Measurements from ENCODE around the gene AKAP12.

AKAP12 gene

GRCh38 chr6:151377095-151377494 lies 137.3 kb downstream of the AKAP12 start:
- Histone ChIP-seq H4K20me1 (ENCODE audit: insufficient read depth, low read length) (no peaks in the 10 kb centered on the region), H3K9me3 (replicated peaks; ENCODE audit: insufficient read depth, low read length) (no peaks in the 10 kb centered on the region), H3K9ac (ENCODE audit: low read length) (no peak overlapping the region), H2AFZ (ENCODE audit: low read length) (no peak overlapping the region), H3K27me3 (replicated peaks; ENCODE audit: insufficient read depth, low read length) (no peaks in the 10 kb centered on the region), H3K4me1 (ENCODE audit: low read length) (0 out of 2 replicates have a peak, but pooled peaks cover 3% of the 10 kb centered on the region), H3K9me2 (replicated peaks; ENCODE audit: insufficient read depth, low read length) (no peaks in the 10 kb centered on the region), H3K79me2 (ENCODE audit: low read length) (peaks cover 80% of the 10 kb centered on the region), H3K27ac (ENCODE audit: low read length) (no peak overlapping the region), H3K4me2 (ENCODE audit: low read depth, low read length) (0 out of 2 replicates have a peak overlapping the region, but pooled peaks have one; percentile 18), H3F3A (ENCODE audit: insufficient read depth, low read length) (peaks cover 7% of the 10 kb centered on the region), H3K4me3 (ENCODE audit: low read length) (no peak overlapping the region), H3K36me3 (replicated peaks; ENCODE audit: insufficient read depth, low read length) (no peaks in the 10 kb centered on the region)
- no peak for DNase-seq
- TF ChIP-seq EZH2 (optimal IDR thresholded peaks at IDR 0.05; ENCODE audit: low read depth, low read length) (no peak), EZH2phosphoT487 (IDR thresholded peaks at IDR 0.05; ENCODE audit: low read length) (no peak)
- TF ChIP-seq, protein P1, sequence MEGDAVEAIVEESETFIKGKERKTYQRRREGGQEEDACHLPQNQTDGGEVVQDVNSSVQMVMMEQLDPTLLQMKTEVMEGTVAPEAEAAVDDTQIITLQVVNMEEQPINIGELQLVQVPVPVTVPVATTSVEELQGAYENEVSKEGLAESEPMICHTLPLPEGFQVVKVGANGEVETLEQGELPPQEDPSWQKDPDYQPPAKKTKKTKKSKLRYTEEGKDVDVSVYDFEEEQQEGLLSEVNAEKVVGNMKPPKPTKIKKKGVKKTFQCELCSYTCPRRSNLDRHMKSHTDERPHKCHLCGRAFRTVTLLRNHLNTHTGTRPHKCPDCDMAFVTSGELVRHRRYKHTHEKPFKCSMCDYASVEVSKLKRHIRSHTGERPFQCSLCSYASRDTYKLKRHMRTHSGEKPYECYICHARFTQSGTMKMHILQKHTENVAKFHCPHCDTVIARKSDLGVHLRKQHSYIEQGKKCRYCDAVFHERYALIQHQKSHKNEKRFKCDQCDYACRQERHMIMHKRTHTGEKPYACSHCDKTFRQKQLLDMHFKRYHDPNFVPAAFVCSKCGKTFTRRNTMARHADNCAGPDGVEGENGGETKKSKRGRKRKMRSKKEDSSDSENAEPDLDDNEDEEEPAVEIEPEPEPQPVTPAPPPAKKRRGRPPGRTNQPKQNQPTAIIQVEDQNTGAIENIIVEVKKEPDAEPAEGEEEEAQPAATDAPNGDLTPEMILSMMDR (IDR thresholded peaks at IDR 0.05; ENCODE audit: low read length) = no peak

DNA sequence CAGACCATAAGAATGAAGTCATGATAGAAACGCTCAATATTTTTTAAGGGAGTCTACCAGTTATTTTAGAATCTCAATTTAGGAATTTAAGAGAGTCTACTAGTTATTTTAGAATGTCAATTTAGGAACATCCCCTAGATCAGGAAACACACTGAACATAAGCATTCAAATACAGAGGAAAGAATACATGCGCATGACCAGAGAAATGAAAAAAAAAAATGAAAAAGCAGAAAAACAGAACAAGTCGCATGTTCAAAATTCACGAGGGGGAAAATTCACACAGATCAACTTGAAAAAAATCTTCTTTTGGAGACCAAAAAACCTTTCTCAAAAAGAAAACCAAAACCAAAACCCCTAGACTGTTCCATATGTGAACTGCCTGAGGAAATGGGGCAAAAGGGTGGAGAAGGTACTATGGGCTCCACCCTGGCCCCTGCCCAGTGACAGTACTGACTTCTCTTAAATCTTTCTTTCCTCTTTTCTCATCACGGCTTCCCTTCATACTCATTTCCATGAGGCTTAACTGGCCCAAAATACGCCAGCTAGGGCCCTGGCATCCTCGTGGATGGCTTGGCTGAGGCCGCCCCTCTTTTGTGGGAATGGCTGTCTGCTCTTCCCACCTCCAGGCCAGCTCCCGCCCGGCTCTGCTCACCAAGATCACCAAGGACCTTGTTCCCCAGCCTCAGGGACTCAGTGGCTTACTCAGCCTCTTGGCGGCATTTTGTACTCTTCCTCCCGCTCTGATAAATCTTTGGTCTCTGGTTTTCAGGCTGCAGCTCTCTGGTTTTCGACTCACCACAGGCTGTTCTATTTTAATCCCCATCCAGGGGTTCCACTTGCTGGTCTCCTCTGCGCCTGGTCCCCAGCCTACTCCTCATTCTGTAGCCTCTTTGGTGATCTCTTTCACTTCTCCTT lies 140.4 kb downstream of the AKAP12 start:
- Histone ChIP-seq H3K36me3 (replicated peaks; ENCODE audit: insufficient read depth, low read length) (no peaks in the 10 kb centered on the region), H3K9ac (ENCODE audit: low read length) (peak overlapping the region; percentile 69), H2AFZ (ENCODE audit: low read length) (peak overlapping the region; percentile 69), H3K79me2 (ENCODE audit: low read length) (peaks cover 84% of the 10 kb centered on the region), H3K9me2 (replicated peaks; ENCODE audit: insufficient read depth, low read length) (no peaks in the 10 kb centered on the region), H3K27me3 (replicated peaks; ENCODE audit: insufficient read depth, low read length) (no peaks in the 10 kb centered on the region), H3K4me3 (ENCODE audit: low read length) (peak overlapping the region; percentile 64), H3K4me1 (ENCODE audit: low read length) (0 out of 2 replicates have a peak, but pooled peaks cover 3% of the 10 kb centered on the region), H4K20me1 (ENCODE audit: insufficient read depth, low read length) (no peaks in the 10 kb centered on the region), H3K27ac (ENCODE audit: low read length) (peak overlapping the region; percentile 85), H3K9me3 (replicated peaks; ENCODE audit: insufficient read depth, low read length) (no peaks in the 10 kb centered on the region), H3K4me2 (ENCODE audit: low read depth, low read length) (peak overlapping the region; percentile 95), H3F3A (ENCODE audit: insufficient read depth, low read length) (peaks cover 7% of the 10 kb centered on the region)
- TF ChIP-seq, protein P1 (IDR thresholded peaks at IDR 0.05; ENCODE audit: low read length) = no peak
- DNase-seq = peak; percentile 37

DNA sequence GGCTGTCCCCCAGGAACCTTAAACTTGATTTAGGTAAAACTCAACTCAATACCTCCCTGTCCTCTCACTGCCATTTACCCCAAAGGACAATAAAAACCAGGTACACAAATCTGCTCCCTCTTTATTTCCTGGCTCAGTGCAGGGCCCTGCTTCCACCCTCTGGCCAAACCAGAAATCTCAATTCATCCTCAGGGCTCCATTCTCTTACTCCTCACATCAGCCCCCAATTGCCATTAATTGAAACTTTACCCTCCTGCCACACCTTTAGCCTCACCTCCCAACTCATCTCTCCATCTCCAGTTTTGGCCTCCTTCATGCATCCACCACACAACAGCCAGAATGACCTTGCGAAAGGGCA lies 141.1 kb downstream of the AKAP12 start:
- H2AFZ ChIP-seq (ENCODE audit: low read length) = peak overlapping the region; percentile 69; the same call in 1 of the 2 replicates
- no peaks in the 10 kb centered on the region for H4K20me1 ChIP-seq (ENCODE audit: insufficient read depth, low read length)
- H3K9me3 ChIP-seq (replicated peaks; ENCODE audit: insufficient read depth, low read length) = no peaks in the 10 kb centered on the region
- peak overlapping the region; percentile 69; the same call in 1 of the 2 replicates for H3K9ac ChIP-seq (ENCODE audit: low read length)
- H3F3A ChIP-seq (ENCODE audit: insufficient read depth, low read length) = peaks cover 11% of the 10 kb centered on the region
- peak overlapping the region; percentile 95 for H3K4me2 ChIP-seq (ENCODE audit: low read depth, low read length)
- no peak for DNase-seq
- peaks cover 82% of the 10 kb centered on the region for H3K79me2 ChIP-seq (ENCODE audit: low read length)
- no peaks in the 10 kb centered on the region for H3K9me2 ChIP-seq (replicated peaks; ENCODE audit: insufficient read depth, low read length)
- H3K4me1 ChIP-seq (ENCODE audit: low read length) = 0 out of 2 replicates have a peak, but pooled peaks cover 3% of the 10 kb centered on the region
- no peaks in the 10 kb centered on the region for H3K27me3 ChIP-seq (replicated peaks; ENCODE audit: insufficient read depth, low read length)
- peak overlapping the region; percentile 85 for H3K27ac ChIP-seq (ENCODE audit: low read length)
- peak overlapping the region; percentile 64 for H3K4me3 ChIP-seq (ENCODE audit: low read length)
- no peaks in the 10 kb centered on the region for H3K36me3 ChIP-seq (replicated peaks; ENCODE audit: insufficient read depth, low read length)
- TF ChIP-seq EZH2 (optimal IDR thresholded peaks at IDR 0.05; ENCODE audit: low read depth, low read length) = no peak
- no peak for TF ChIP-seq EZH2phosphoT487 (IDR thresholded peaks at IDR 0.05; ENCODE audit: low read length)
- TF ChIP-seq, protein P1 (IDR thresholded peaks at IDR 0.05; ENCODE audit: low read length) = no peak

Measured in MM.1S (cell line).